ENCODE measurements around the gene DENND6A. TPM values are rescaled to one million over a fixed set of nuclear protein-coding genes. Genes with fewer than 3 reads are reported as not detected.

The DENND6A gene
- total RNA-seq, 4 donors from 2014 or later, result 9.4 to 29.7 (median 18.9) TPM

- no peaks in the 10 kb centered on the region for H3K9me3 ChIP-seq
- H3K4me3 ChIP-seq, result no peak overlapping the region
- 85 to 94% methylated on average over 2 of the region's 2 CpGs for WGBS, 2 donors (ENCODE audit: low coverage in 1 of 2)
- no peak for DNase-seq
- in situ Hi-C loops (cut with MboI; ENCODE audit: low pct_ligation_motif_present in 1 of 4, low pct_unique_long_range_greater_than_20kb in 1 of 4, low sequenced_read_pairs in 3 of 4) (no loop called here), intact Hi-C loops (cut with DNase I; ENCODE audit: low total_unique reads) (no loop called here)
- no peak overlapping the region for H3K27ac ChIP-seq
- H3K27me3 ChIP-seq, result no peaks in the 10 kb centered on the region
- TF ChIP-seq EP300 (IDR thresholded peaks at IDR 0.05; ENCODE audit: low read depth) (no peak), POLR2AphosphoS5 (IDR thresholded peaks at IDR 0.05) (no peak), POLR2A (IDR thresholded peaks at IDR 0.05) (no peak)
- TF ChIP-seq, protein P1, sequence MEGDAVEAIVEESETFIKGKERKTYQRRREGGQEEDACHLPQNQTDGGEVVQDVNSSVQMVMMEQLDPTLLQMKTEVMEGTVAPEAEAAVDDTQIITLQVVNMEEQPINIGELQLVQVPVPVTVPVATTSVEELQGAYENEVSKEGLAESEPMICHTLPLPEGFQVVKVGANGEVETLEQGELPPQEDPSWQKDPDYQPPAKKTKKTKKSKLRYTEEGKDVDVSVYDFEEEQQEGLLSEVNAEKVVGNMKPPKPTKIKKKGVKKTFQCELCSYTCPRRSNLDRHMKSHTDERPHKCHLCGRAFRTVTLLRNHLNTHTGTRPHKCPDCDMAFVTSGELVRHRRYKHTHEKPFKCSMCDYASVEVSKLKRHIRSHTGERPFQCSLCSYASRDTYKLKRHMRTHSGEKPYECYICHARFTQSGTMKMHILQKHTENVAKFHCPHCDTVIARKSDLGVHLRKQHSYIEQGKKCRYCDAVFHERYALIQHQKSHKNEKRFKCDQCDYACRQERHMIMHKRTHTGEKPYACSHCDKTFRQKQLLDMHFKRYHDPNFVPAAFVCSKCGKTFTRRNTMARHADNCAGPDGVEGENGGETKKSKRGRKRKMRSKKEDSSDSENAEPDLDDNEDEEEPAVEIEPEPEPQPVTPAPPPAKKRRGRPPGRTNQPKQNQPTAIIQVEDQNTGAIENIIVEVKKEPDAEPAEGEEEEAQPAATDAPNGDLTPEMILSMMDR (IDR thresholded peaks at IDR 0.05), result no peak
- H3K4me1 ChIP-seq, result no peaks in the 10 kb centered on the region
- no peaks in the 10 kb centered on the region for H3K36me3 ChIP-seq
Measured at GRCh38 chr3:57735405-57735804, 42.5 kb upstream of the DENND6A start.

DNA sequence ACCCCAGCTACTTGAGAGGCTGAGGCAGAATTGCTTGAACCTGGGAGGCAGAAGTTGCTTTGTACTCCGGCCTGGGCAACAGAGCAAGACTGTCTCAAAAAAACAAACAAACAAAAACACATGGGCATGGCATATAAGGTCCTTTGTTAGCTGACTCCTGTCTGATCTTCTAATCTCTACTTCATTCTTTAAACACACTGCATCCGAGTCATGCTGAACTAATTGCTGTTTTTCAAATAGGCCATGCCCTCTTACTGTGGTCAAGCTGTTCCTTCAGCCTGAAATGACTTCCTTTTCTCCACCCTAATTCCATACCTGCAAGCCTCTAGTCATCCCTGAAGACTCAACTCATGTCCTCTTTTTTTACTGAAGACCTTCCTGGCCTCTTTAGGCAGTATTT is 40.9 kb upstream of the DENND6A start:
- no peaks in the 10 kb centered on the region for H3K36me3 ChIP-seq
- DNase-seq, result no peak
- in situ Hi-C loops (cut with MboI; ENCODE audit: low pct_ligation_motif_present in 1 of 4, low pct_unique_long_range_greater_than_20kb in 1 of 4, low sequenced_read_pairs in 3 of 4), result no loop called here
- no peaks in the 10 kb centered on the region for H3K27me3 ChIP-seq
- TF ChIP-seq, protein P1 (IDR thresholded peaks at IDR 0.05), result no peak
- TF ChIP-seq POLR2AphosphoS5 (IDR thresholded peaks at IDR 0.05), result no peak
- no peak for TF ChIP-seq EP300 (IDR thresholded peaks at IDR 0.05; ENCODE audit: low read depth)
- no peak for TF ChIP-seq POLR2A (IDR thresholded peaks at IDR 0.05)
- no peaks in the 10 kb centered on the region for H3K9me3 ChIP-seq
- no peak overlapping the region for H3K27ac ChIP-seq
- no peak overlapping the region for H3K4me3 ChIP-seq
- no peaks in the 10 kb centered on the region for H3K4me1 ChIP-seq
- intact Hi-C loops (cut with DNase I; ENCODE audit: low total_unique reads), result no loop called here
- 75 to 93% methylated on average over 2 of the region's 2 CpGs for WGBS, 2 donors (ENCODE audit: low coverage in 1 of 2)

DNA sequence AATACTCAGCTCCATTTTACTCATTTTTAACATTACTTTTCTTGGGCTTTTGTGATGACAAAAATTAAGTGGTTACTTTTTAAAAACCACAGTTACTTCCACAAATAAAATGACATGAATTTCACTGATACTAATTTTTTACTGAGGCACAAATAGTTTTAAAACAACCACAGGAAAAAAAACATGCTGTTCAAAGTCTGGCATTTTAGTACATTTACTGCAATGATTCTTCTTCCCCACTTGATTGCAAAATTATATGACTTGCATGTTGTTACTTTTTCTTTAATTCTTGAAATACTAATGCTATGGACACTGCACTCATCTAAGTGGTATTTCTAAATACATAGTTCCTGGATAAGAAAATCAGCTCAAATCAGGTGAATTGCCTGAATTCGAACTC is 38.4 kb upstream of the DENND6A start:
- in situ Hi-C loops (cut with MboI; ENCODE audit: low pct_ligation_motif_present in 1 of 4, low pct_unique_long_range_greater_than_20kb in 1 of 4, low sequenced_read_pairs in 3 of 4), result no loop called here
- 82 to 86% methylated on average over 1 of the region's 1 CpG for WGBS, 2 donors (ENCODE audit: low coverage in 1 of 2)
- H3K9me3 ChIP-seq, result no peaks in the 10 kb centered on the region
- no peak overlapping the region for H3K27ac ChIP-seq
- no peaks in the 10 kb centered on the region for H3K4me1 ChIP-seq
- no peak overlapping the region for H3K4me3 ChIP-seq
- no peaks in the 10 kb centered on the region for H3K27me3 ChIP-seq
- intact Hi-C loops (cut with DNase I; ENCODE audit: low total_unique reads), result no loop called here
- DNase-seq, result no peak
- no peaks in the 10 kb centered on the region for H3K36me3 ChIP-seq
- TF ChIP-seq POLR2A (IDR thresholded peaks at IDR 0.05), result no peak
- TF ChIP-seq EP300 (IDR thresholded peaks at IDR 0.05; ENCODE audit: low read depth), result no peak
- TF ChIP-seq, protein P1 (IDR thresholded peaks at IDR 0.05), result no peak
- no peak for TF ChIP-seq POLR2AphosphoS5 (IDR thresholded peaks at IDR 0.05)

GRCh38 chr3:57730682-57731081 is 37.8 kb upstream of the DENND6A start:
- Histone ChIP-seq H3K4me1 (no peaks in the 10 kb centered on the region), H3K27ac (no peak overlapping the region), H3K9me3 (no peaks in the 10 kb centered on the region), H3K4me3 (no peak overlapping the region), H3K27me3 (no peaks in the 10 kb centered on the region), H3K36me3 (no peaks in the 10 kb centered on the region)
- DNase-seq, result no peak
- TF ChIP-seq, protein P1 (IDR thresholded peaks at IDR 0.05), result no peak
- no peak for TF ChIP-seq EP300 (IDR thresholded peaks at IDR 0.05; ENCODE audit: low read depth)
- 55 to 73% methylated on average over 3 of the region's 3 CpGs for WGBS, 2 donors (ENCODE audit: low coverage in 1 of 2)
- in situ Hi-C loops (cut with MboI; ENCODE audit: low pct_ligation_motif_present in 1 of 4, low pct_unique_long_range_greater_than_20kb in 1 of 4, low sequenced_read_pairs in 3 of 4) (no loop called here), intact Hi-C loops (cut with DNase I; ENCODE audit: low total_unique reads) (no loop called here)
